Stimulated activated CD4-positive, alpha-beta T cell treated with anti-CD3 and anti-CD28 coated beads, Interleukin-4, amount 100 ng/mL, for 4 hours (primary cell): Measurements from ENCODE around the gene TENM3.
A peak's percentile ranks its signal among the peaks of the same experiment; 100 is the strongest.

Source experiments
- DNase-seq, 2 experiments: peaks; one replicate each; pipeline ENCODE4 v3.0.0-alpha.2; 2020

TENM3 gene

GRCh38 chr4:182415116-182415515 is 171.9 kb downstream of the TENM3 start:
- DNase-seq, result no peak

- DNase-seq, result no peak
These were observed 172.9 kb downstream of the TENM3 start for GRCh38 chr4:182416067-182416466.

- DNase-seq, result no peak
These were observed 175.0 kb downstream of the TENM3 start for GRCh38 chr4:182418054-182418734.

- DNase-seq, result no peak
These were observed 177.0 kb downstream of the TENM3 start for GRCh38 chr4:182420189-182420588.

GRCh38 chr4:182421753-182422152 is 178.6 kb downstream of the TENM3 start:
- no peak for DNase-seq

GRCh38 chr4:182425302-182425701 is 182.1 kb downstream of the TENM3 start:
- no peak for DNase-seq

GRCh38 chr4:182426901-182427300 is 183.7 kb downstream of the TENM3 start:
- no peak for DNase-seq

- no peak for DNase-seq
These were observed 184.4 kb downstream of the TENM3 start for GRCh38 chr4:182427554-182427953.

- DNase-seq, result no peak
These were observed 186.7 kb downstream of the TENM3 start for GRCh38 chr4:182429896-182430295.

- DNase-seq, result no peak
These were observed 189.6 kb downstream of the TENM3 start for GRCh38 chr4:182432819-182433218.

GRCh38 chr4:182434720-182435119 is 191.5 kb downstream of the TENM3 start:
- DNase-seq, result no peak

GRCh38 chr4:182435401-182435800 is 192.2 kb downstream of the TENM3 start:
- no peak for DNase-seq

GRCh38 chr4:182443070-182443469 is 199.9 kb downstream of the TENM3 start:
- no peak for DNase-seq

GRCh38 chr4:182447767-182448280 is 204.6 kb downstream of the TENM3 start:
- no peak for DNase-seq

- DNase-seq, result peak; percentile 20 to 50
These were observed 205.3 kb downstream of the TENM3 start for GRCh38 chr4:182448281-182449151.

GRCh38 chr4:182449186-182449929 is 206.2 kb downstream of the TENM3 start:
- no peak for DNase-seq

GRCh38 chr4:182449930-182450439 is 206.8 kb downstream of the TENM3 start:
- no peak for DNase-seq

GRCh38 chr4:182451441-182451840 is 208.2 kb downstream of the TENM3 start:
- DNase-seq, result no peak

- no peak for DNase-seq
These were observed 210.6 kb downstream of the TENM3 start for GRCh38 chr4:182453830-182454229.

GRCh38 chr4:182454440-182455013 is 211.3 kb downstream of the TENM3 start:
- DNase-seq, result no peak

GRCh38 chr4:182465114-182465513 is 221.9 kb downstream of the TENM3 start:
- no peak for DNase-seq

- DNase-seq, result no peak
These were observed 222.8 kb downstream of the TENM3 start for GRCh38 chr4:182465979-182466378.

- no peak for DNase-seq
These were observed 227.0 kb downstream of the TENM3 start for GRCh38 chr4:182470215-182470614.
